Embryonic facial prominence (tissue), 1 donor: Measurements from ENCODE around the gene MYO3B.

ENCODE experiments used
- DNase-seq: peaks from one replicate; pipeline ENCODE4 v3.0.0-alpha.2; 2016; ENCODE audit errors: extremely low spot score

Gene MYO3B

GRCh38 chr2:170371231-170371998 is 193.5 kb downstream of the MYO3B start:
- no peak for DNase-seq

- DNase-seq = no peak
Measured at GRCh38 chr2:170375192-170375591, 197.2 kb downstream of the MYO3B start.

- DNase-seq = no peak
Measured at GRCh38 chr2:170377500-170378207, 199.7 kb downstream of the MYO3B start.

GRCh38 chr2:170380267-170380666 is 202.3 kb downstream of the MYO3B start:
- no peak for DNase-seq

- DNase-seq = no peak
Measured at GRCh38 chr2:170381678-170382077, 203.7 kb downstream of the MYO3B start.

- no peak for DNase-seq
Measured at GRCh38 chr2:170386554-170386953, 208.6 kb downstream of the MYO3B start.

GRCh38 chr2:170391018-170391417 is 213.1 kb downstream of the MYO3B start:
- no peak for DNase-seq

- no peak for DNase-seq
Measured at GRCh38 chr2:170391697-170392096, 213.8 kb downstream of the MYO3B start.

GRCh38 chr2:170393861-170394498 is 216.0 kb downstream of the MYO3B start:
- no peak for DNase-seq

- no peak for DNase-seq
Measured at GRCh38 chr2:170394641-170395387, 216.9 kb downstream of the MYO3B start.

GRCh38 chr2:170396799-170397459 is 219.0 kb downstream of the MYO3B start:
- DNase-seq = no peak

GRCh38 chr2:170401187-170401586 is 223.2 kb downstream of the MYO3B start:
- DNase-seq = no peak

GRCh38 chr2:170404846-170405245 is 226.9 kb downstream of the MYO3B start:
- no peak for DNase-seq

- DNase-seq = no peak
Measured at GRCh38 chr2:170405326-170405725, 227.4 kb downstream of the MYO3B start.

- DNase-seq = no peak
Measured at GRCh38 chr2:170408461-170409163, 230.7 kb downstream of the MYO3B start.

- DNase-seq = peak; percentile 13
Measured at GRCh38 chr2:170409164-170409535, 231.2 kb downstream of the MYO3B start.

GRCh38 chr2:170411660-170412059 is 233.7 kb downstream of the MYO3B start:
- no peak for DNase-seq

GRCh38 chr2:170420961-170421687 is 243.2 kb downstream of the MYO3B start:
- no peak for DNase-seq

- DNase-seq = no peak
Measured at GRCh38 chr2:170423919-170424318, 246.0 kb downstream of the MYO3B start.

- no peak for DNase-seq
Measured at GRCh38 chr2:170425281-170425751, 247.4 kb downstream of the MYO3B start.
